Measurements from ENCODE around the gene CALN1.

CALN1 gene

GRCh38 chr7:72445075-72445474, 32.9 kb upstream of the CALN1 start:
- Histone ChIP-seq H3K9me3 (ENCODE audit: low read length) (no peaks in the 10 kb centered on the region), H3K27me3 (ENCODE audit: insufficient read depth, low read length) (peaks cover 6% of the 10 kb centered on the region), H3K9me2 (ENCODE audit: low read depth, low read length) (no peaks in the 10 kb centered on the region), H3K4me3 (ENCODE audit: low read depth, low read length, poor library complexity, severe bottlenecking) (no peak overlapping the region), H2AFZ (ENCODE audit: low read length) (no peak overlapping the region), H3K36me3 (ENCODE audit: insufficient read depth, low read length) (no peaks in the 10 kb centered on the region), H3K4me1 (ENCODE audit: insufficient read depth, low read length, severe bottlenecking) (no peaks in the 10 kb centered on the region), H3K4me2 (ENCODE audit: low read length) (no peak overlapping the region), H3K79me2 (ENCODE audit: insufficient read depth, low read length) (no peaks in the 10 kb centered on the region), H3F3A (ENCODE audit: insufficient read depth, low read length) (no peaks in the 10 kb centered on the region), H3K27ac (ENCODE audit: low read depth, low read length, poor library complexity, severe bottlenecking) (no peak overlapping the region), H3K9ac (ENCODE audit: low read length) (no peak overlapping the region), H4K20me1 (ENCODE audit: insufficient read depth, low read length) (no peaks in the 10 kb centered on the region)
- TF ChIP-seq CTCF (IDR thresholded peaks at IDR 0.05; ENCODE audit: low read length) (no peak), EZH2 (IDR thresholded peaks at IDR 0.05; ENCODE audit: borderline replicate concordance, low read length) (no peak)

GRCh38 chr7:72444026-72444776, 32.1 kb upstream of the CALN1 start:
- H3K27ac ChIP-seq (ENCODE audit: low read depth, low read length, poor library complexity, severe bottlenecking): no peak overlapping the region
- TF ChIP-seq EZH2 (IDR thresholded peaks at IDR 0.05; ENCODE audit: borderline replicate concordance, low read length) (no peak), CTCF (IDR thresholded peaks at IDR 0.05; ENCODE audit: low read length) (no peak)
- no peaks in the 10 kb centered on the region for H4K20me1 ChIP-seq (ENCODE audit: insufficient read depth, low read length)
- no peaks in the 10 kb centered on the region for H3K9me2 ChIP-seq (ENCODE audit: low read depth, low read length)
- no peaks in the 10 kb centered on the region for H3K36me3 ChIP-seq (ENCODE audit: insufficient read depth, low read length)
- H3K9ac ChIP-seq (ENCODE audit: low read length): no peak overlapping the region
- H3F3A ChIP-seq (ENCODE audit: insufficient read depth, low read length): no peaks in the 10 kb centered on the region
- no peaks in the 10 kb centered on the region for H3K9me3 ChIP-seq (ENCODE audit: low read length)
- H3K4me3 ChIP-seq (ENCODE audit: low read depth, low read length, poor library complexity, severe bottlenecking): no peak overlapping the region
- peaks cover 6% of the 10 kb centered on the region for H3K27me3 ChIP-seq (ENCODE audit: insufficient read depth, low read length)
- H3K79me2 ChIP-seq (ENCODE audit: insufficient read depth, low read length): no peaks in the 10 kb centered on the region
- H3K4me2 ChIP-seq (ENCODE audit: low read length): no peak overlapping the region
- no peaks in the 10 kb centered on the region for H3K4me1 ChIP-seq (ENCODE audit: insufficient read depth, low read length, severe bottlenecking)
- H2AFZ ChIP-seq (ENCODE audit: low read length): no peak overlapping the region

GRCh38 chr7:72441791-72442190, 29.7 kb upstream of the CALN1 start:
- Histone ChIP-seq H3K4me1 (ENCODE audit: insufficient read depth, low read length, severe bottlenecking) (no peaks in the 10 kb centered on the region), H3K79me2 (ENCODE audit: insufficient read depth, low read length) (no peaks in the 10 kb centered on the region), H2AFZ (ENCODE audit: low read length) (no peak overlapping the region), H3K27me3 (ENCODE audit: insufficient read depth, low read length) (no peaks in the 10 kb centered on the region; the same call in 1 of the 2 replicates), H3K9ac (ENCODE audit: low read length) (no peak overlapping the region), H4K20me1 (ENCODE audit: insufficient read depth, low read length) (no peaks in the 10 kb centered on the region), H3K4me2 (ENCODE audit: low read length) (no peak overlapping the region), H3F3A (ENCODE audit: insufficient read depth, low read length) (no peaks in the 10 kb centered on the region), H3K27ac (ENCODE audit: low read depth, low read length, poor library complexity, severe bottlenecking) (no peak overlapping the region), H3K4me3 (ENCODE audit: low read depth, low read length, poor library complexity, severe bottlenecking) (no peak overlapping the region), H3K36me3 (ENCODE audit: insufficient read depth, low read length) (no peaks in the 10 kb centered on the region), H3K9me3 (ENCODE audit: low read length) (no peaks in the 10 kb centered on the region), H3K9me2 (ENCODE audit: low read depth, low read length) (no peaks in the 10 kb centered on the region)
- no peak for TF ChIP-seq CTCF (IDR thresholded peaks at IDR 0.05; ENCODE audit: low read length)
- TF ChIP-seq EZH2 (IDR thresholded peaks at IDR 0.05; ENCODE audit: borderline replicate concordance, low read length): no peak
